ENCODE measurements around the gene GAS2L2. TPM values are rescaled to one million over a fixed set of nuclear protein-coding genes. Genes with fewer than 3 reads are reported as not detected.

The GAS2L2 gene
- total RNA-seq, 1 experiment from 2014 or later, result 0.15 TPM

GRCh38 chr17:35731239-35731916 lies 21.7 kb downstream of the GAS2L2 start, which contains the start of gene RASL10B (continued):
- no peak for TF ChIP-seq STAT6 (CRISPR knock-in tag; conservative IDR thresholded peaks at IDR 0.05; ENCODE audit: low read depth)
- no peak for TF ChIP-seq NR1H2 (CRISPR knock-in tag; IDR thresholded peaks at IDR 0.05)
- TF ChIP-seq ZNF138 (CRISPR knock-in tag; conservative IDR thresholded peaks at IDR 0.05), result no peak
- no peak for TF ChIP-seq ZNF532 (CRISPR knock-in tag; IDR thresholded peaks at IDR 0.05; ENCODE audit: borderline replicate concordance)
- TF ChIP-seq E2F5 (CRISPR knock-in tag; IDR thresholded peaks at IDR 0.05), result peak; percentile 60; the same call in 1 of the 2 replicates
- no peak for TF ChIP-seq MLX (CRISPR knock-in tag; IDR thresholded peaks at IDR 0.05)
- TF ChIP-seq ZNF671 (CRISPR knock-in tag; IDR thresholded peaks at IDR 0.05), result no peak
- TF ChIP-seq KAT7 (CRISPR knock-in tag; IDR thresholded peaks at IDR 0.05; ENCODE audit: borderline replicate concordance), result no peak
- peak; percentile 49; the same call in 1 of the 2 replicates for TF ChIP-seq SP1 (CRISPR knock-in tag; conservative IDR thresholded peaks at IDR 0.05)
- TF ChIP-seq TEAD1 (CRISPR knock-in tag; IDR thresholded peaks at IDR 0.05), result peak; percentile 68
- no peak for TF ChIP-seq USF1 (CRISPR knock-in tag; IDR thresholded peaks at IDR 0.05)
- no peak for TF ChIP-seq TCF7 (CRISPR knock-in tag; IDR thresholded peaks at IDR 0.05; ENCODE audit: low read depth)
- no peak for TF ChIP-seq ZNF425 (CRISPR knock-in tag; conservative IDR thresholded peaks at IDR 0.05)
- TF ChIP-seq CREB1 (CRISPR knock-in tag; IDR thresholded peaks at IDR 0.05), result no peak
- TF ChIP-seq USF2 (CRISPR knock-in tag; IDR thresholded peaks at IDR 0.05), result 0 out of 2 replicates have a peak, but pooled peaks have one; percentile 15
- no peak for TF ChIP-seq RORB (CRISPR knock-in tag; IDR thresholded peaks at IDR 0.05)
- no peak for TF ChIP-seq ELF4 (CRISPR knock-in tag; IDR thresholded peaks at IDR 0.05; ENCODE audit: low read depth)
- no peak for TF ChIP-seq ATF2 (CRISPR knock-in tag; IDR thresholded peaks at IDR 0.05; ENCODE audit: borderline replicate concordance, low read depth)
- no peak for TF ChIP-seq ZNF512 (CRISPR knock-in tag; IDR thresholded peaks at IDR 0.05; ENCODE audit: borderline replicate concordance)
- 0 out of 2 replicates have a peak, but pooled peaks have one; percentile 59 for TF ChIP-seq TEAD4 (CRISPR knock-in tag; IDR thresholded peaks at IDR 0.05)
- peak; percentile 47; the same call in 1 of the 2 replicates for TF ChIP-seq MYBL2 (CRISPR knock-in tag; IDR thresholded peaks at IDR 0.05)
- TF ChIP-seq NFATC4 (CRISPR knock-in tag; IDR thresholded peaks at IDR 0.05), result no peak
